PC-9 (cell line): ENCODE measurements around the gene DCAF7. TPM values are rescaled to one million over a fixed set of nuclear protein-coding genes. Genes with fewer than 3 reads are reported as not detected.

Experiments used
- Bru-seq: library from RNA; stranded (reverse); fragments of 400-500 nt; gene quantifications from one replicate; lab custom pipeline; 2021; lab: Mats Ljungman, UMichigan
- BruChase-seq, 2 experiments: library from RNA; stranded (reverse); fragments of 400-500 nt; gene quantifications; one replicate each; lab custom pipeline; 2021; lab: Mats Ljungman, UMichigan
- BruUV-seq: library from RNA; stranded (reverse); fragments of 400-500 nt; replicated peaks from 2 replicates; lab custom pipeline; 2021; lab: Mats Ljungman, UMichigan
- CTCF ChIA-PET: fragments of 300-600 bp; sonication (Branson Sonifier 250); formaldehyde crosslinking; loops from one replicate; lab custom pipeline; 2022; ENCODE audit warnings: antibody characterized with exemption; lab: Charles Lee
- POLR2A ChIA-PET: fragments of 300-600 bp; sonication (Branson Sonifier 250); formaldehyde crosslinking; loops from one replicate; lab custom pipeline; 2022; ENCODE audit warnings: antibody characterized with exemption; ENCODE audit not compliant: unreplicated experiment; lab: Charles Lee
- DNase-seq, 2 experiments: peaks; one replicate each; pipeline versions ENCODE4 v3.0.0 to v3.0.0-alpha.2; 2015 to 2022; ENCODE audit warnings: mixed read lengths in 1 of 2
- H2AFZ ChIP-seq: fragments of 200-600 bp; sonication (generic); 2 replicates; pipeline ENCODE4 v1.8.1; 2017; ENCODE audit warnings: antibody characterized with exemption
- H3F3A ChIP-seq: fragments of 200-600 bp; sonication (generic); 2 replicates; pipeline ENCODE4 v1.8.1; 2017; ENCODE audit warnings: antibody characterized with exemption, mild to moderate bottlenecking, low read depth; ENCODE audit not compliant: insufficient read depth
- H3K27ac ChIP-seq: fragments of 200-600 bp; sonication (generic); 2 replicates; pipeline ENCODE4 v1.6.1; 2016; ENCODE audit warnings: mixed run types
- H3K27me3 ChIP-seq: fragments of 200-600 bp; sonication (generic); 2 replicates; pipeline ENCODE4 v1.6.1; 2016; ENCODE audit warnings: low read depth, mixed run types; ENCODE audit not compliant: insufficient read depth
- H3K36me3 ChIP-seq: fragments of 200-600 bp; sonication (generic); 2 replicates; pipeline ENCODE4 v1.6.1; 2016; ENCODE audit warnings: low read depth, mixed run types
- H3K4me1 ChIP-seq: fragments of 200-600 bp; sonication (generic); replicated peaks from 2 replicates; pipeline ENCODE4 v1.6.1; 2016; ENCODE audit warnings: mixed run types; ENCODE audit not compliant: insufficient read depth
- H3K4me2 ChIP-seq: fragments of 200-600 bp; sonication (generic); 2 replicates; pipeline ENCODE4 v1.6.1; 2017; ENCODE audit warnings: mixed run types
- H3K4me3 ChIP-seq: fragments of 200-600 bp; sonication (generic); 2 replicates; pipeline ENCODE4 v1.6.1; 2016; ENCODE audit warnings: mixed run types
- H3K79me2 ChIP-seq: fragments of 200-600 bp; sonication (generic); 2 replicates; pipeline ENCODE4 v1.6.1; 2017; ENCODE audit warnings: low read depth, mixed run types
- H3K9me2 ChIP-seq: fragments of 200-600 bp; sonication (generic); 2 replicates; pipeline ENCODE4 v1.8.1; 2017; ENCODE audit warnings: mild to moderate bottlenecking; ENCODE audit not compliant: insufficient read depth
- H3K9me3 ChIP-seq: fragments of 200-600 bp; sonication (generic); 2 replicates; pipeline ENCODE4 v1.8.1; 2016; ENCODE audit warnings: low read depth; ENCODE audit not compliant: insufficient read depth
- H4K20me1 ChIP-seq: fragments of 200-600 bp; sonication (generic); 2 replicates; pipeline ENCODE4 v1.8.1; 2017; ENCODE audit not compliant: insufficient read depth
- CTCF ChIP-seq: fragments of 200-600 bp; sonication (generic); conservative IDR thresholded peaks from 2 replicates; pipeline ENCODE4 v1.6.1; 2017; ENCODE audit warnings: mixed run types, antibody characterized with exemption, mild to moderate bottlenecking, moderate library complexity
- EZH2 ChIP-seq: fragments of 200-600 bp; sonication (generic); IDR thresholded peaks from 2 replicates; pipeline ENCODE4 v1.8.0; 2017; ENCODE audit warnings: antibody characterized with exemption, low read depth
- intact Hi-C: fragments of 100-400 bp; cut with micrococcal nuclease; formaldehyde crosslinking; loops from one replicate; pipeline ENCODE4 v1.10.0; 2022; ENCODE audit not compliant: unreplicated experiment
- long read RNA-seq: library from polyadenylated mRNA; stranded (forward); transcript quantifications from one replicate; pipeline ENCODE4 v2.0.0, GENCODE V29; 2022
- total RNA-seq: library from RNA; stranded (reverse); gene quantifications from 2 replicates; pipeline ENCODE4 v1.2.3, GENCODE V29; 2021

Gene DCAF7
- total RNA-seq: 62.2 and 78.9 TPM in 2 replicates
- percentile 80 among the genes with signal in this experiment for Bru-seq, nascent RNA
- percentile 87 among the genes with signal in this experiment for BruChase-seq, experiment 1, labeled RNA remaining after a 2-hour chase
- BruChase-seq, experiment 2, labeled RNA remaining after a 6-hour chase: percentile 90 among the genes with signal in this experiment
- long read RNA-seq, full-length matches to known transcripts: 25 of 68 reads
- long read RNA-seq, partial matches to known transcripts: 10 of 68 reads
- long read RNA-seq, other reads (novel, unspliced or antisense): 33 of 68 reads

GRCh38 chr17:63549946-63550816, at the start of gene DCAF7:
TSS of gene DCAF7 (plus strand) at chr17:63550477. CDS start at chr17:63550678, 201 bp downstream.
- H3K9me2 ChIP-seq: no peaks in the 10 kb centered on the region
- peak within 1 kb of the TSS; percentile 75 for H3K4me3 ChIP-seq
- peak; percentile 98 to 99 for DNase-seq
- peak within 1 kb of the TSS; percentile 98 for H2AFZ ChIP-seq
- peak within 1 kb of the TSS; percentile 92 for H3K4me2 ChIP-seq
- H3K36me3 ChIP-seq: peaks cover 9% of the 10 kb centered on the region; the same call in 1 of the 2 replicates
- BruUV-seq: no TSS peak
- CTCF ChIA-PET: interaction anchor here (0.8 to 1.0 kb wide), 2 partner anchors 62 to 115 kb away, joined by 3 to 12 read pairs; no protein-coding TSS in a partner anchor
- POLR2A ChIA-PET: interaction anchor here (0.6 kb wide), 1 partner anchor 166 kb away, joined by 3 read pairs; no protein-coding TSS in a partner anchor
- no peaks in the 10 kb centered on the region; the same call in 1 of the 2 replicates for H3F3A ChIP-seq
- no peaks in the 10 kb centered on the region for H3K9me3 ChIP-seq
- peaks cover 38% of the 10 kb centered on the region for H4K20me1 ChIP-seq
- H3K79me2 ChIP-seq: peaks cover 56% of the 10 kb centered on the region
- H3K27ac ChIP-seq: peak within 1 kb of the TSS; percentile 62
- TF ChIP-seq CTCF (no peak), EZH2 (no peak)
- intact Hi-C loops: loop anchor here (5.0 kb wide), 1 partner anchor 103 kb away; the partner anchor contains the start of gene CYB561
- no peaks in the 10 kb centered on the region for H3K27me3 ChIP-seq
- H3K4me1 ChIP-seq: peaks cover 22% of the 10 kb centered on the region

GRCh38 chr17:63500543-63501390, 49.5 kb upstream of the DCAF7 start:
- ChIA-PET CTCF (no interaction called here), POLR2A (interaction anchor here (0.5 kb wide), 1 partner anchor 19 kb away, joined by 5 read pairs; no protein-coding TSS in a partner anchor)

More at GRCh38 chr17:63500543-63501390, 49.5 kb upstream of the DCAF7 start:
- no TSS peak for BruUV-seq
- H3F3A ChIP-seq: no peaks in the 10 kb centered on the region
- no peak overlapping the region for H3K27ac ChIP-seq
- no peak overlapping the region for H2AFZ ChIP-seq
- H3K4me1 ChIP-seq: no peaks in the 10 kb centered on the region
- intact Hi-C loops: no loop called here
- peaks cover 61% of the 10 kb centered on the region for H3K27me3 ChIP-seq
- no peaks in the 10 kb centered on the region for H3K79me2 ChIP-seq
- H4K20me1 ChIP-seq: no peaks in the 10 kb centered on the region; the same call in 1 of the 2 replicates
- H3K9me3 ChIP-seq: 0 out of 2 replicates have a peak, but pooled peaks cover 3% of the 10 kb centered on the region
- TF ChIP-seq CTCF: no peak
- no peak for TF ChIP-seq EZH2
- no peak overlapping the region for H3K4me3 ChIP-seq
- H3K36me3 ChIP-seq: no peaks in the 10 kb centered on the region
- H3K4me2 ChIP-seq: no peak overlapping the region
- no peaks in the 10 kb centered on the region for H3K9me2 ChIP-seq
- no peak for DNase-seq
